Breast epithelium (tissue), 4 donors: ENCODE data around the gene AIG1. TPM values are rescaled to one million over a fixed set of nuclear protein-coding genes. Genes with fewer than 3 reads are reported as not detected.

Source experiments
- DNase-seq, 2 donors: peaks; one replicate each; pipeline ENCODE4 v3.0.0-alpha.2; 2019; ENCODE audit warnings: low spot score in 2 of 2
- H3K27ac ChIP-seq, 2 donors: fragments of 200-600 bp; sonication (generic) in 1 of 2; one replicate each; pipeline ENCODE4 v1.5.1; 2016 to 2019; ENCODE audit warnings: mild to moderate bottlenecking in 1 of 2
- H3K27me3 ChIP-seq, 2 donors: fragments of 200-600 bp; sonication (generic) in 1 of 2; one replicate each; pipeline versions ENCODE4 v1.5.1 to v1.6.0; 2017 to 2019; ENCODE audit warnings: control low read depth in 1 of 2, mild to moderate bottlenecking in 1 of 2
- H3K36me3 ChIP-seq: fragments of 200-600 bp; one replicate; pipeline ENCODE4 v1.5.1; 2019
- H3K4me1 ChIP-seq, 2 donors: fragments of 200-600 bp; sonication (generic); one replicate each; pipeline ENCODE4 v1.5.1; 2016 to 2019; ENCODE audit warnings: control low read depth in 1 of 2
- H3K4me3 ChIP-seq, 3 donors: fragments of 200-600 bp; sonication (generic); 1 replicate in 2 of 3; 2 replicates in 1 of 3; pipeline ENCODE4 v1.5.1; 2016 to 2019; ENCODE audit warnings: mild to moderate bottlenecking in 3 of 3, moderate library complexity in 2 of 3
- H3K9me3 ChIP-seq, 2 donors: fragments of 200-600 bp; sonication (generic) in 1 of 2; one replicate each; pipeline ENCODE4 v1.5.1; 2016 to 2019; ENCODE audit warnings: control low read depth in 1 of 2
- CTCF ChIP-seq, 3 donors: fragments of 450-650 bp; IDR thresholded peaks; one replicate each; pipeline ENCODE4 v1.5.1; 2016 to 2017; ENCODE audit warnings: antibody characterized with exemption in 3 of 3, mild to moderate bottlenecking in 3 of 3, moderate library complexity in 3 of 3
- POLR2A ChIP-seq: fragments of 450-650 bp; IDR thresholded peaks from one replicate; pipeline ENCODE4 v1.6.1; 2016; ENCODE audit warnings: antibody characterized with exemption, mild to moderate bottlenecking, moderate library complexity
- POLR2AphosphoS5 ChIP-seq, 3 donors: sonication (generic); formaldehyde crosslinking; IDR thresholded peaks; one replicate each; pipeline ENCODE4 v1.6.1; 2017; ENCODE audit warnings: antibody characterized with exemption in 3 of 3
- intact Hi-C: fragments of 100-400 bp; cut with DNase I; formaldehyde crosslinking; loops from one replicate; pipeline ENCODE4 v1.15.1; 2023; ENCODE audit warnings: low total_unique reads
- total RNA-seq, 3 donors: library from RNA; depleted of rRNA; stranded (reverse); fragments of >200 nt; gene quantifications; one replicate each; pipeline ENCODE4 v1.1.0, GENCODE V29; 2016

Gene AIG1
- total RNA-seq, 3 donors from 2014 or later: 43.0 to 53.6 (median 44.2) TPM

GRCh38 chr6:143097224-143097795 lies 36.6 kb downstream of the AIG1 start:
- Histone ChIP-seq H3K4me3 (no peak overlapping the region), H3K27me3 (no peaks in the 10 kb centered on the region), H3K36me3 (no peaks in the 10 kb centered on the region), H3K4me1 (peaks cover 0 to 3% of the 10 kb centered on the region in 2 donors), H3K27ac (no peak overlapping the region), H3K9me3 (no peaks in the 10 kb centered on the region)
- intact Hi-C loops: no loop called here
- no peak for DNase-seq
- TF ChIP-seq CTCF (IDR thresholded peaks at IDR 0.05): no peak

GRCh38 chr6:143098054-143098671 lies 37.5 kb downstream of the AIG1 start:
- H3K27me3 ChIP-seq: no peaks in the 10 kb centered on the region
- intact Hi-C loops: no loop called here
- no peak overlapping the region for H3K4me3 ChIP-seq
- no peaks in the 10 kb centered on the region for H3K36me3 ChIP-seq
- DNase-seq: no peak
- no peaks in the 10 kb centered on the region for H3K9me3 ChIP-seq
- no peak overlapping the region for H3K27ac ChIP-seq
- no peak for TF ChIP-seq CTCF (IDR thresholded peaks at IDR 0.05)
- TF ChIP-seq POLR2A: no peak
- no peak for TF ChIP-seq POLR2AphosphoS5 (IDR thresholded peaks at IDR 0.05)
- peaks cover 0 to 3% of the 10 kb centered on the region in 2 donors for H3K4me1 ChIP-seq

GRCh38 chr6:143099647-143100046 lies 39.0 kb downstream of the AIG1 start:
- no peak for TF ChIP-seq CTCF (IDR thresholded peaks at IDR 0.05)
- no peak for TF ChIP-seq POLR2A
- TF ChIP-seq POLR2AphosphoS5 (IDR thresholded peaks at IDR 0.05): no peak
- no peak for DNase-seq
- no peaks in the 10 kb centered on the region for H3K36me3 ChIP-seq
- intact Hi-C loops: no loop called here
- no peaks in the 10 kb centered on the region for H3K9me3 ChIP-seq
- H3K4me3 ChIP-seq: no peak overlapping the region
- no peaks in the 10 kb centered on the region for H3K27me3 ChIP-seq
- H3K27ac ChIP-seq: no peak overlapping the region
- H3K4me1 ChIP-seq: peaks cover 0 to 3% of the 10 kb centered on the region in 2 donors

GRCh38 chr6:143100429-143100828 lies 39.7 kb downstream of the AIG1 start:
- no peaks in the 10 kb centered on the region for H3K36me3 ChIP-seq
- no peak for DNase-seq
- no peaks in the 10 kb centered on the region for H3K27me3 ChIP-seq
- intact Hi-C loops: no loop called here
- TF ChIP-seq POLR2A (no peak), CTCF (IDR thresholded peaks at IDR 0.05) (no peak), POLR2AphosphoS5 (IDR thresholded peaks at IDR 0.05) (no peak)
- H3K9me3 ChIP-seq: no peaks in the 10 kb centered on the region
- no peak overlapping the region for H3K27ac ChIP-seq
- no peak overlapping the region for H3K4me3 ChIP-seq
- peaks cover 0 to 3% of the 10 kb centered on the region in 2 donors for H3K4me1 ChIP-seq

- Histone ChIP-seq H3K27ac (no peak overlapping the region), H3K4me1 (no peaks in the 10 kb centered on the region), H3K9me3 (no peaks in the 10 kb centered on the region), H3K36me3 (no peaks in the 10 kb centered on the region), H3K4me3 (no peak overlapping the region), H3K27me3 (no peaks in the 10 kb centered on the region)
- TF ChIP-seq CTCF (IDR thresholded peaks at IDR 0.05) (no peak), POLR2A (no peak), POLR2AphosphoS5 (IDR thresholded peaks at IDR 0.05) (no peak)
- intact Hi-C loops: no loop called here
- no peak for DNase-seq
These were observed 43.2 kb downstream of the AIG1 start for GRCh38 chr6:143103916-143104315.
